ENCODE results near the gene AICDA.
A peak's percentile ranks its signal among the peaks of the same experiment; 100 is the strongest.
"Not testable (repeated sequence)": the region's sequence is repeated elsewhere in the genome, so short reads cannot be mapped to it uniquely, and the experiment has no call there.

The AICDA gene

DNA sequence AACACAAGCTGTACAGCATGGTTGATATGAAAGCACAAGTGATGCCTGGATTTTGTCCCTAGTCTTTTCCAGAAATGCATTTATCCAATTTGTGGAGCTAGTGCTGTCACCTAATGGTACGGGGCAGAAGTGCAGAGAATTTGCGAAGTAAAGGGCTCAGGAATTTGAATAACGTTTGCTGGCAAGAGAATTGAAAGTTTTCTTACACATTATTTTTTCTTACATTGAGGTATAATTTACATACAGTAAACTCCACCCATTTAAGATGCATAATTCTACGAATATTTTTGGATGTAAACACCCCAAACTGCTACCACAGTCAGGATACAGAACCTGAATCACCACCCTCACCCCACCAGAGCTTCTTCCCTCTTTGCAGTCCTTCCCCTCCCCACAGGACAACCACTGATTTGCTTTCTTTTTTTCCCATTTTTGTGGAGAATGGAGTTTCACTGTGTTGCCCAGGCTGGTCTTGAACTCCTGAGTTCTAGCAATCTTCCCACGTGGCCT, 3.5 kb downstream of the AICDA start:
- DNase-seq, result no peak

DNA sequence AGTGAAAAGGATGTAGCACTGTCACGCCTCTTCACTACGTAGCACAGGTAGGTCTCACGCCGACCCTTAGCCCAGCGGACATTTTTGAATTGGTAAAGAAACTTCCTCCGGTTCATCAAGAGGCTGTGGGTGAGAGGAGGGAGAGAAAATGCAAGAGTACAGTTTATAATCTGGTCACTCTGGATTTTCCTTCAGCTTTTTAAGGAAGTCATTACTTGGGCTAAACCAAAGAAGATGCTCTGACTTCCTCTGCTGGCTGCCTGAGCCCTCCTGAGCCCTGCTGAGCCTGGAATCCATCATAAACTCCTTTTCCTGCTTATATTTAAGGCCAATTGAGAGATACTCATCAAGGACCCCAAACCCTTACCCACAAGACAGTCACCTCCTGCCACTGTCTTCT, 5.8 kb downstream of the AICDA start:
- no peak for DNase-seq

DNA sequence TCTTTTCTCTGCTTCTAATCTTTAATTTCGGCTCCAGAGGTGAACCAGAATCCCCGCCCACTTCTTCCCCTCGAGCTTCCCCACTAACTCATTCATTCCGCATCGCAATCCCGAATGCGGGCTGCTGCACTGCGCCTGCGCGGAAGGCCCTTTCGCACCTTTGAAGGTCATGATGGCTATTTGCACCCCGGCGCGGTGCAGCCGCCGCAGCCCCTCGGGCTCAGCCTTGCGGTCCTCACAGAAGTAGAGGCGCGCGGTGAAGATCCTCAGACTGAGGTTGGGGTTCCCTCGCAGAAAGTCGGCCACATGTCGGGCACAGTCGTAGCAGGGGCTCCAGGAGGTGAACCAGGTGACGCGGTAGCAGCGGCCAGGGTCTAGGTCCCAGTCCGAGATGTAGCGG, 7.6 kb downstream of the AICDA start:
- DNase-seq, result no peak

DNA sequence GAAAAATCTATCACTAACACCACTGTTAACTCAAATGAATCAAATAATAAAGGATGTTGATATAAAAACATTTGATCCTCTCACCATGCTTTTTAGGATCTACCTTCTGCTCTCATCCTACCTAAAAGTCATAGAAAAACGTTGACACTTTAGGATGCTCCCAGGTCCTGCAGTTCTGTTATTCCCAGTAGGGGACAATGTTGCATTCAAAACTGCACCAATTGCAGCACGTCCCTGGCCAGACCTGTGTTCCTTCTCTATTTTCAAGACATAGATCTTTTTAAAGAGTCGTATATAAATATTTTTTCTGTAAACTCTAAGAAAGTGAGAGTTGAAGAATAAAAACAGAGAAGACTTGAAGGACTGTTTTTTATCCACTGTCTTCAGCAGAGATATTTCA, 8.8 kb downstream of the AICDA start:
- DNase-seq, result no peak

GRCh38 chr12:8603286-8603685, 9.4 kb downstream of the AICDA start:
- DNase-seq, result no peak

DNA sequence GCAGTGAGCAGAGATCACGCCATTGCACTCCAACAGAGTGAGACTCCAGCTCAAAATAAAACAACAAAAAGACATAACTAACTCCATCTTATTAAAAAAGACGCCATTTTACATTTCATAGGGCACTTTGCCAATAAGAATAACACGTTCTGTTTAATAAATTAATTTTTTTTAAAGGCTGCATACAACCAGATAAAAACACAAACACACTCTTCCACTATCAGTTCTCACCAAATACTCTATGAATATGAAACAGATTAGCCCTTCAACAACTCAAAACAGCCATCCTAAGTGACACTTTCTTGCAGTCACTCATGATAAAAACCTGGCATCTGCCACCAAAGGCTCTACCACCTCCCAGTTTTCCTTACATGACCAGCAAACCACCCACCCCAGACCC, 16.1 kb downstream of the AICDA start:
- no peak for DNase-seq

GRCh38 chr12:8594072-8594471, 18.6 kb downstream of the AICDA start:
- DNase-seq, result no peak

GRCh38 chr12:8593246-8593645, 19.4 kb downstream of the AICDA start:
- no peak for DNase-seq

DNA sequence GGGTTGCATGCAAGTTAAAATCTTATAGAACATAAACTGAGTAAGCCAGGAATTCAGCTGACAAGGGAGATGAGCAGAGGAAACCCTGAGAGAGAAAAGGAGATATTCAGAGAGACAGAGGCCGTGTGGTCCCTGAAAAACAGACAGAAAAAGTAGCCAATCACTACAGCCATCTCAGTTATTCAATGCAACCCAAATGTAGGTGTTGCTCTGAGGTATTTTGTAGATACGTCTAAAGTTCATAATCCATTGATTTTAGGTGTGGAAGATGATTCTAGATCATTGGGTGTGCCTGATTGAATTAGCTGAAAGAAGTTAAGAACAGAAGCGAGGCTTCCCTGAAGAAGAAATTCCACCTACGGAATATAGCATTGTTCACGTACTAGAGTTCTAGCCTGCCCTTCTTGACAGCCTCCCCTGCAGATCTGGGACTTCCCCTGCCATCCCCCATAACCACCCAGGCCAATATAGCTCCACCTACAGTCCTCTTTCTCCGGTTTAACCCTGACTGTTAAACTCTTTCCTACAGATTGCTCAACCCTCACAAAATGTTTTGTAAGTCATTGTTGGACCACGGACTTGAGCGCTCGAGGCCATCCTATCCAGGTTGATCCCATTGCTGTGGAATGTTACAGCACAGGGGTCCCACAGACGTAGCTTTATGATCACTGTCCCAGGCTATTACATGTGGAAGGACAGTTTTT, 21.7 kb downstream of the AICDA start:
- DNase-seq, result no peak

- no peak for DNase-seq
These were observed 23.0 kb downstream of the AICDA start for GRCh38 chr12:8589679-8590078.

- DNase-seq, result not testable (repeated sequence)
These were observed 28.2 kb downstream of the AICDA start for GRCh38 chr12:8584478-8584877.

DNA sequence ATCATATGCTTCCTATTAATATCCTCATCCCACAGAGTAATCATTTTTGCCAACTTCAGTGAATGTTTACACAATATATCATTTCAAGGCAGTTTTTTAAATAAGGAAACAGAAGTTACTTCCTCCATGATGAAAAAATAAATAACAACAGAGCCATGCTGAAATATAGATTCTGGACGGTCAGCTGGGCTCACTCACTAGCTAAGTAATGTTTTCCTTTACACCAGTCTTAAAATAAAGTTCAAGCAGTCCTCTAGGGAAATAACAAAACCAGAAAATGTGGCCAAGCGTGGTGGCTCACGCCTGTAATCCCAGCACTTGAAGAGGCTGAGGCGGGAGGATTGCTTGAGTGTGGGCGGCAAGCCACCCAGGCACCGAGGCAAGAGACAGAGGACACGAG, 28.7 kb downstream of the AICDA start:
- DNase-seq, result no peak

GRCh38 chr12:8581098-8581784, 31.4 kb downstream of the AICDA start:
- no peak for DNase-seq

- DNase-seq, result no peak
These were observed 34.8 kb downstream of the AICDA start for GRCh38 chr12:8577879-8578278.

- DNase-seq, result no peak
These were observed 40.2 kb downstream of the AICDA start for GRCh38 chr12:8572507-8572906.

DNA sequence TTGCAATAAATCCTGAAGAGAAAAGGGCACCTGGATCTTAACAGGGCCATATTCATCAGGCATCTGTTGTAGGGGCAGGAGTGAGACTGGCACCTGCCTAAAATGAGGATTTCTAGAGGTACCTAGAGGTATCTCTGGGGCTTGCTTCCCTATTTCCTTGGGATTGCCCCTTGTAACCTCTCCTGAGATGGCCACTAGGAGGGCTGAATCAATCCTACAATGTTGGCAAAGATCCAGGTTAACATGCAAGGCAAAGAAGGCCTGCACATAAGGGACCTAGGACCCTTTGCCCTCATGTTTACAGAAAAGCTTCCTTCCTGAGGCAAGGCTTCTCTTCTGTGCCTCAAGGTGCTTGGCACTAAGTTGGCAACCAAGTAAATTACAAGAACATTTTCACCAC, 46.1 kb downstream of the AICDA start:
- no peak for DNase-seq

GRCh38 chr12:8566052-8566451, 46.6 kb downstream of the AICDA start:
- not testable (repeated sequence) for DNase-seq

DNA sequence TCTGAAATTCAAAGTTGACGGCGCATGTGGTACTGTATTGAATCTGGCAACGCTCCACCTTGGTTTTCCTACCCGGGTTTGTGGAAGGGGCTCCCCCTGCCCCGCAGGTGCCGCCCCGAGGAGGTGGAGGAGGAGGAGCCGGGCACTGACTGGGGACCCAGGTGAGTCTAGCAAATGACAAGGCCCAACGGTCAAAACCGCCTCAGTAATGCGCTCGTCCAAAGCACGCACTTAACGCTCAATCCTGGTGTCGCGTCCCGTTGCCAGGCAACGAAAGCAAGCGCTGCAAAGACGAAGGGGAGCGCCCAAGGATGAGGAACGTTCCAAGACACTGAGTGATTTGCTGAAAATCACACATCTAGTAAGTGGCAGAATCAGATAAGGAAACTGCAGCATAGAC, 48.0 kb downstream of the AICDA start:
- no peak for DNase-seq

DNA sequence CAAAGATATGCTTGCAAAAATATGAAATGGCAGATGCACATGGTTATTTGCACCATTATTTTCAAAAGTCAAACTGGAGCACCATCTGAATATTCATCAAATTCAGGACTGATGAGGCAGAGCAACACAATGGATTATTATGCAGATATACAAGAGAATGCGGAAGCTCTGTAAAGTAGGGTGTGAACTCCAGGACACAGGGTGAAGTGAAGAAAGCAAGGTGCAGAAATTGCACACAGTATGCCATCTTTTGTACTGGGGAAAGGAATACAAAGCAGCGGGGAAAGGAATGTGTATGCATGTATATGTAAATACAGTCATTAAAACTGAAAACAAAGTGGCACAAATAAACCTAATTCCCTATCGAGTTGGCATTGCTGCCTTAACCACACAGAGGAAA, 49.3 kb downstream of the AICDA start:
- no peak for DNase-seq

GRCh38 chr12:8562310-8562709, 50.3 kb downstream of the AICDA start:
- no peak for DNase-seq

DNA sequence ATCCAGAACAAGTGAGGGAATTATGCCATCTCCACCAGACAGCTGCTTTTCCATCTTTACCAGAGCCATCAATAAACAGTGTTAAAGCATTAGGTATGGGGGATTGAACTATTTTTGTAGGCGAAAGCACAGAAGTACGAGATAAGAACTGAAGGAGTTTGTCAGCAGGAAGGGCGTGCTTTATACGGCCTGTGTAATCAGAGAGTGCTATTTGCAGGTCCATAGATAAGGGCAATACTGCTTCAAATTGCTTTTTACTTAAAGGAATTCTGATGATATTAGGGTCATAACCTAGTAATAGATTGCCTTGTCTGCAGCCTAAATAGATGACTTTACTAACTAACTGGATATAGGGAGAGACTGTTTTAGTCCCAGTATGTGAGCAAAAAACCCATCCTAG, 51.6 kb downstream of the AICDA start:
- no peak for DNase-seq

GRCh38 chr12:8559676-8560075, 53.0 kb downstream of the AICDA start:
- DNase-seq, result no peak

- DNase-seq, result peak; percentile 4
These were observed 56.0 kb downstream of the AICDA start for GRCh38 chr12:8556531-8557097.

GRCh38 chr12:8554451-8555195, 58.0 kb downstream of the AICDA start:
- DNase-seq, result no peak
